Urothelium cell line (cell line): Measurements from ENCODE around the gene SYTL1.
A peak's percentile ranks its signal among the peaks of the same experiment; 100 is the strongest.

Experiments used
- DNase-seq: peaks from one replicate; pipeline ENCODE4 v3.0.0; 2011; ENCODE audit warnings: low spot score, mixed read lengths
- FAIRE-seq: peaks from 2 replicates; lab custom pipeline; 2011; peaks lifted over from hg19 to GRCh38; lab: Jason Lieb, UNC

The SYTL1 gene

GRCh38 chr1:27341525-27342252 lies at the start of gene SYTL1:
Gene SYTL1 (plus strand): TSS chr1:27342022. CDS start chr1:27345335, 3,313 bp downstream.
- FAIRE-seq = no peak

GRCh38 chr1:27292106-27292505 lies 49.7 kb upstream of the SYTL1 start:
- FAIRE-seq (no peak), DNase-seq (peak; percentile 31)

More at GRCh38 chr1:27341525-27342252, at the start of gene SYTL1:
- peak; percentile 82 for DNase-seq

DNA sequence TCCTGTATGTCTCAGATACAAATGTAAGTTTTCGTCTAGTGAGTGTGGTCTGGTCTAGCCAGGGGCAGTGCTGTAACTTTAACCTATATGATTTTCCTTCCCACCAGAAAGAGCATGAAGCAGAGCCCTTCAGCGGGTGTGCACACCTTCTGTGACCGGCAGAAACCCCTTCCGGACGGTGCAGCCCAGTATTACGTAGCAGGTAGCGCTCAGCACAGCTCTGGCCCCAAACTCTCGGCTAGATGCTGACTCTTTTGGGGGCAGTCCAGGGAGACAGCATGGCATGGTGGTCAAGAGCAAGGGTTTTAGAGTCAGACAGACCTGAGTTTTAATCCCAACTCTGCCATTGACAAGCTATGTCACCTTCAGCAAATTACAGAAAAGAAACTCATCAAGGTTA lies 47.9 kb upstream of the SYTL1 start:
- DNase-seq (no peak), FAIRE-seq (no peak)

- DNase-seq (peak; percentile 68), FAIRE-seq (no peak)
Observed at GRCh38 chr1:27296773-27297291, 45.0 kb upstream of the SYTL1 start.

- FAIRE-seq (no peak), DNase-seq (no peak)
Observed at GRCh38 chr1:27297903-27298302, 43.9 kb upstream of the SYTL1 start.

- DNase-seq (no peak), FAIRE-seq (no peak)
Observed at GRCh38 chr1:27298632-27299384, 43.0 kb upstream of the SYTL1 start.

DNA sequence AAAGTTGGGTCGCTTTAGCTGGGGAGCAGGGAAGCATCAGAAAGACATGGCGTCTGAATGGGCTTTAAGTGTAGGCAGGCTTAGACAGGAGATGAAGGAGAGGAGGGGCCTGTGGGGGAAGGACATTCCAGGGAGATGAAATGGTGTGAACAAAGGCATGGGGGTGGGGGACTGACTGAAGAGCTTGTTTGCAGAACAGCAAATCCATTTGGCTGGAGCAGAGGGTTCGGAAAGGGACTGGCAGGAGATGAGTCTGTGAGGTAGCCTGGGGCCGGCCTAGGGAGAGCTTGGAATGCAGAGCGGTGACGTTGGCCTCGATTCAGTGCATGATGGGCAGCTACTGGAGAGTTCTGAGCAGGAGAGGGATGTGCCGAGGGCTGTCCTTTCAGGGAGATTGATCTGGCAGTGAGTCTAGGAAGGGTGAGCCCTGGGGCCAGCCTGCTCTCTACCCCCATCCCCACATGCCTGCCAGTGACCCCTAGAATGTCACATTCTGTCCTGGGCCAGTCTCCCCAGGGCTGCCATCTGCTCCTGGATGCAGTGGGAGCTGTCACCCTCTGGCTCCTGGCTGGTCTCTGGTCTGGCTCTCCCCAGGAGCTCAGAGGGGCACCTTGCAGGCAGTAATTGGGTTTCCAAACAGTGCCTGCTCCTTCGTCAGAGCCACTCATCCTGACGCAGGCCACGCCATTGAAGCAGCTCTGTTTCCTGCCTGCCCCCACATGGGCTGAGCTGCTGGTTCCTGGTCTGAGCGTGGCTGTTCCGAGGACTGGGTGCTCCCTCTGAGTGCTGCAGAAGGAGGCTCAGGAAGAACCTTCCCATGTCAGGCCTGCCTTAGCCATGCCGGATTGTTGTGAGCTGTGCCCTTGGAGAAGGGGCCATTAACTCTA lies 42.2 kb upstream of the SYTL1 start:
- FAIRE-seq (peak; percentile 40), DNase-seq (peak; percentile 83)

DNA sequence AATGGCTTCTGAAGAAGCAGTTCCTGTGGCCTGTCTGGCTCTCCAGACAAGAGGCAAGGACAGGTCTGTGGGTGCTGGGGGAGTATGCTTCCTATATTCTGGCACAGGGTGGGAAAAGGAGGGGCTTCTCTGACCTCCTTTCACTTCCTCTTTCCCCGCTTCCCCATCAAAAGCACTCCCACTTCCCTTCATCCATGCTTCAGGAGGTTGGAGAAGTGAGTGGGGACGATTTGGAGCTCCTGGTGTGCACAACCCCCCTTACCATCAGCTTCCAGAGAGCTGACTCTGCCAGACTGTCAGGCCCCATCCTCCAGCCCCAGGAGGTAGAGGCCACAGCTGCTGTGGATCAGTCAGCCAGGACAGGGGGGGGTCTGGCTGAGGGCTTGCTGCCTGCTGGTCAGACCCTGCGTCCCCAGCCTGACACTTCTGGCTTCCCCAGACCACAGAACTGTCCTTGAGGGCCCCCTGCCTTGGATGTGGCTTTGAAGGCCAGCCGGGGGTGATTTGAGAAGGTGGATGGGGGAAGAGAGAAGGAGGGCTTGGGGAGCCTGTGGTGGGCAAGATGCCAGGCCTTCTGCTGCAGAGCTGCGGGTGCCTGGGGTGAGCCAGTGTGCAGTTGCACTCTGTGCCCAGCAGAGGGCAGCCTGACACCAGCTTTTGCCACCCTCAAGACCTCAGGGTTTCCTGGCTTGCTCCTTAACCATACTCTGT lies 41.3 kb upstream of the SYTL1 start:
- peak; percentile 76 for FAIRE-seq
- peak; percentile 89 for DNase-seq

DNA sequence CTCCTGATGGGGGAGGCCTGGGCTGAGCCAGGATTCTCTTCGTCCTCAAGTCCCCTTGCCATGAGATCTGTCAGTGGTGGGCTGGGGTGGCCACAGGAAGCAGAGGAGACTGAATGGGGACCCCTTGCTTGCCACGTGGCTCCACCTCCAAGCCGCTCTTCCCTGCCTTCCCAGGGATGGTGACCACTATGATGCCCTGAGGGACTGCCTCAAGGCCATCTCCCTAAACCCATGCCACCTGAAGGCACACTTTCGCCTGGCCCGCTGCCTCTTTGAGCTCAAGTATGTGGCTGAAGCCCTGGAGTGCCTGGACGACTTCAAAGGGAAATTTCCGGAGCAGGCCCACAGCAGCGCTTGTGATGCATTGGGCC lies 40.8 kb upstream of the SYTL1 start:
- FAIRE-seq = no peak
- no peak for DNase-seq

DNA sequence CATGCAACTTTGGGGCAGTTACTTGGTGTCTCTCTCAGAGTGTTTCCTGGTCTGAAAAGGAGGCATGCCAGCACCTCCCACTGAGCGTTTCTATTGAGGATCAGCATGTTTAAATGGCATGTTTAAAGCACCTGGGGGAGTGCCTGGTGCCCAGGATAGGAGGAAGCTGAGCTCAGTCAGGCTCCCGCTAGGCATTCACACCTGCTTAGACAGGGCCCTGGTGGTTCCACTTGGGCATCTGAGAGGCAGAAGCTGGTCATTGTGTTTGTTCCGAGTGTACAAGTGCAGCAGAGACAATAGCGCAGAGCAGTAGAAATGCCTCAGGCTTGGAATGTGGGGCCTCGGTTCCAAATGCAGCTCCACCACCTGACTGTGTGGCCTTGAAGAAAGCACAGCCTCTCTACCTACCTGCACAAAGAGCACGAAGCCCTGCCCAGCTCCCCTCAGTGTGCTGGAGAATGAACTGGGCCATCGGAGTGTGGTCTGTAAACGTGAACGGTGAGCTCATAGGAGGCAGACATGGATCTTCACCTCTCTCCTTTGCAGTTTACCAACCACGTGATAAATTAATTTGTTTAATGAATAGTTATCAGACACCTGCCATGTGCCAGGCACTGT lies 40.1 kb upstream of the SYTL1 start:
- FAIRE-seq (no peak), DNase-seq (no peak)

DNA sequence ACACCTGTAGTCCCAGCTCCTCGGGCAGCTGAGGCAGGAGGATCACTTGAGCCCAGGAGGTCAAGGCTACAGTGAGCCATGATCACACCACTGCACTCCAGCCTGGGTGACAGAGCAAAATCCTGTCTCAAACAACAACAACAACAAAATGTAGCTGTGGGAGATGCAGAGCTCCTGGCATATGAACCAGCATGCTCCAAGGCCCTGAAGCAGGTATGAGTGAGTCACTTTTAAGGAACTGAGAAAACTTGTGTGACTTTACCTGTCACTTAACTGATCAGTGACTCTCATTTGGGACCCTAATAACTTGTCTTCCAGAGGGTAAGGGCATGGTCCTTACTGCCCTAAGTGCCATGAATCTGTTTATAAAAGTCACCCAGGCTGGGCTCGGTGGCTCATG lies 39.2 kb upstream of the SYTL1 start:
- DNase-seq (no peak), FAIRE-seq (no peak)

DNA sequence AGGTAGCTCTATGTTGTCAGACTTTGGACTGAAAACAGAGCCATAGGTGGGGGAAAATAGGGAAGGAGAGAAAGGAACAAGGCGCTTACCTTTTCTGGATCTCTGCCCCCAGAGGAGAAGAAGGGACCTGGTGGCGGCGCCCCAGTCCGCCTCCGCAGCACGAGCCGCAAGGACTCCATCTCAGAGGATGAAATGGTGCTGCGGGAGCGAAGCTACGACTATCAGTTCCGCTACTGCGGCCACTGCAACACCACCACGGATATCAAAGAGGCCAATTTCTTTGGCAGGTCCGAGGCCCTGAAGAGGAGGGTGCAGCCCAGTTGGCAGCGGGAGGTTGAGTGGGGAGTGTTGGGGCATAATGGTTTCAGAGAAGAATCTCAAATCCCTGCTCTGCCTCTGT lies 38.3 kb upstream of the SYTL1 start:
- DNase-seq = no peak

GRCh38 chr1:27306071-27306470 lies 35.8 kb upstream of the SYTL1 start:
- DNase-seq (no peak), FAIRE-seq (no peak)

More for the DNA sequence above, 38.3 kb upstream of the SYTL1 start:
- no peak for FAIRE-seq

- FAIRE-seq = no peak
- no peak for DNase-seq
Observed at GRCh38 chr1:27306892-27307761, 34.7 kb upstream of the SYTL1 start.

DNA sequence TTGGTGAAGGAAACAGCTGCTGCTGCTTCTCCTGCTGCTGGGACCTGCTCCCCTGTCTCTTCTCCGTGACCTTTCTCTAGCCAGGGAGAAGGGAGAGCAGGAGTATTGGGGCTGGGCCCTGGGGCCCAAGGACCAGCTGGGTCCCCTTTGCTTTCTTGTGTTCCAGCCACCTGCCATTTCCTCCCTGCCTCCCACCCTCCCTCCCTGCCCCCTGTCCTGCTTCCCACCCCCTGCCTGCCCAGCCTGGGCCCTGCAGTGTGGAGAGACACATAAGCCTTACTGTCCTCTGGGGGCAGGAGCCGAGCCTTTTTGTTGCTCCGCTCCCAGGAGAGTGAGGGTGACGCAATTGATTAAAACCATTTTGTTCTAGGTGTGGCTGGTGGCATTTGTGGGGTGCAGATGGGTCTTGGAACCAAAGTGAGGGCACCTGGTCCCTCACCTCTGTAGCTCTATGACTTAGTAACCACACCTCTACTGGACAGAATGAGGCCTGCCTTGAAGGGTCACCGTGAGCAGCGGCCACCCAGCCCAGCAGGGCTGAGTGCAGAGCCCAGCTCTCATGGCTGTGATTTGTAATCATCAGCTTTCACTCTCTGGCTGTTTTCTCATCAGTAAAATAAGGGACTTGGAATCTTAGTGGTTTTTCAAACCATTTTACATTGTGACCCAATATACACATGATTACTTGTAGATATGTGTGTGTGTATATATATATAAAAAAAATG lies 33.8 kb upstream of the SYTL1 start:
- no peak for DNase-seq
- FAIRE-seq = no peak

DNA sequence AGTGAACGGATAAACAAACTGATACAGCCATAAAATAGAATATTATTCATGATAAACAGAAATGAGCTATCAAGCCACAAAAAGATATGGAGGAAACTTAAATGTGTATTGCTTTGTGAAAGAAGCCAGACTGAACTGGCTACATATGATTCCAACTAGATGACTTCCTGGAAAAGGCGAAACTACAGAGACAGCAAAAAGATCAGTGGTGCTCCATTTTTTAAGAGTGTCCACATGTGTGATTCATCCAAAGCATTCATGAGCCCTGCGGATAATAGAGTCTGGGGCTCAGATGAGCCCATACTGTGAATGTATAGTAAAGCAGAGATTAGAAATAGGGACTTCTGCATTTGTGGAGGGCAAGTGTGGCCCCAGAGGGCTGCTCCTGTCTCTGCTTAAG lies 27.7 kb upstream of the SYTL1 start:
- FAIRE-seq (no peak), DNase-seq (no peak)

GRCh38 chr1:27314737-27315136 lies 27.1 kb upstream of the SYTL1 start:
- DNase-seq (no peak), FAIRE-seq (no peak)

DNA sequence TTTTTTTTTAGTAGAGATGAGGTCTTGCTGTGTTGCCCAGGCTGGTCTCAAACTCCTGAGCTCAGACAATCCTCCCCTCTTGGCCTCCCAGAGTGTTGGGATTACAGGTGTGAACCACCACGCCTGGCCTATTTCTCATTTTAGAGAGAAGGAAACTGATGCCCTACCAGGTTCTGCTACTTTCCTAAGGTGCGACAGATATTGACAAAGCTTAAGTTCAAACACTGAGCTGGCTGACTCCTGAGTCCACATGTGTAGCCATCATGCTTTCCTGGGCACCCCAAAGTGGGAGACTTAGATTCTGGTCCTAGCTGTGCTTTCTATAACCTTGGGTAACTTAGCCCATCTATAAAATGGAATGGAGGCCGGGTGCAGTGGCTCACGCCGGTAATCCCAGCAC lies 25.0 kb upstream of the SYTL1 start:
- DNase-seq (no peak), FAIRE-seq (no peak)
